ENCODE measurements around the gene CDH7. TPM values are rescaled to one million over a fixed set of nuclear protein-coding genes. Genes with fewer than 3 reads are reported as not detected.

The CDH7 gene, protein sequence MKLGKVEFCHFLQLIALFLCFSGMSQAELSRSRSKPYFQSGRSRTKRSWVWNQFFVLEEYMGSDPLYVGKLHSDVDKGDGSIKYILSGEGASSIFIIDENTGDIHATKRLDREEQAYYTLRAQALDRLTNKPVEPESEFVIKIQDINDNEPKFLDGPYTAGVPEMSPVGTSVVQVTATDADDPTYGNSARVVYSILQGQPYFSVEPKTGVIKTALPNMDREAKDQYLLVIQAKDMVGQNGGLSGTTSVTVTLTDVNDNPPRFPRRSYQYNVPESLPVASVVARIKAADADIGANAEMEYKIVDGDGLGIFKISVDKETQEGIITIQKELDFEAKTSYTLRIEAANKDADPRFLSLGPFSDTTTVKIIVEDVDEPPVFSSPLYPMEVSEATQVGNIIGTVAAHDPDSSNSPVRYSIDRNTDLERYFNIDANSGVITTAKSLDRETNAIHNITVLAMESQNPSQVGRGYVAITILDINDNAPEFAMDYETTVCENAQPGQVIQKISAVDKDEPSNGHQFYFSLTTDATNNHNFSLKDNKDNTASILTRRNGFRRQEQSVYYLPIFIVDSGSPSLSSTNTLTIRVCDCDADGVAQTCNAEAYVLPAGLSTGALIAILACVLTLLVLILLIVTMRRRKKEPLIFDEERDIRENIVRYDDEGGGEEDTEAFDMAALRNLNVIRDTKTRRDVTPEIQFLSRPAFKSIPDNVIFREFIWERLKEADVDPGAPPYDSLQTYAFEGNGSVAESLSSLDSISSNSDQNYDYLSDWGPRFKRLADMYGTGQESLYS
- total RNA-seq: under 1 TPM in 1 of 3 donors, not detected in 2; 0.16 TPM

DNA sequence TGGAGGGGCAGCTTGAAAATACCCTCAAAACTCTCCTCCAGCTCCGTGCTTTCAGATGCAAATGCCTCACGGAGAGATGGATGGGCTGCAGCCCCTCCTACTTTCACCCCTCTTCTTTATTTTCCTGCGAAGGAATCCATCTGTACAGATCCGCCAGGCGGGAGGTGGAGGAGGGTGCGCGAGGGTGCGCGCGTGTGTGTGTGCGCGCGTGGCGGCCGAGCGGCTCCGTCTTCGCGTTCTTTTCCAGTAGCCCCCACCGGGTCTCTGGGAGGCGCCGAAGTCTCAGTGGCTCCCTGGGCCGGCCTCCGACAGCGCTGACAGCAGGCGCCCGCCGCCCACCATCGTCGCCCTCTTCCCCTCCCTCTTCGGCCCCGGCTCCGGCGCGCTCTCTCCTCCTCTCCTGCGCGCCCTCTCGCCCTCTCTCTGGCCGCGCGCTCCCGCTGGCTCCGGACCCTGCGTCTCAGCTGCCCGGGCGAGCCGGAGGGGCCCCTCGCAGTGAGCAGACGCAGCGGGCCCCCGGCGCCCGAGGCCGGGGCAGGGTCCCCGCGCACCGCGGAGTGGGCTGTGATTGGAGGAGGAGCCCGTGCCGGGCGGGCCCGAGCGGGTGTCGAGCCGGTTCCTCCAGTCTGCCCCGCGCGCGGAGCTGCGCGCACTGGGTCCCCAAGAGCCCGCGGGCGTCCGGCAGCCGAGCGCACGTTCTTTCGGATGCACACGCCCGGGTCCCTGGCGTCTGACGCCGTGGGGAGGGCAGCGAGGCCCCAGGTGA lies at the start of gene CDH7:
Gene CDH7, plus strand, starts transcription at position 624 of the 766 bp plus-strand sequence. CDS start 11,831 bp downstream, outside the sequence.
- Histone ChIP-seq H3K4me3 (peak within 1 kb of the TSS; percentile 23 to 67 (median 55)), H3K9me3 (no peaks in the 10 kb centered on the region), H3K27me3 (peaks cover 0 to 24% of the 10 kb centered on the region in 2 donors), H3K36me3 (no peaks in the 10 kb centered on the region), H3K27ac (no peak within 1 kb of the TSS), H3K4me1 (no peaks in the 10 kb centered on the region)
- DNase-seq (ENCODE audit: low spot score in 2 of 2): no peak
- intact Hi-C loops (cut with DNase I; ENCODE audit: low total_unique reads): no loop called here
- TF ChIP-seq, protein P1, sequence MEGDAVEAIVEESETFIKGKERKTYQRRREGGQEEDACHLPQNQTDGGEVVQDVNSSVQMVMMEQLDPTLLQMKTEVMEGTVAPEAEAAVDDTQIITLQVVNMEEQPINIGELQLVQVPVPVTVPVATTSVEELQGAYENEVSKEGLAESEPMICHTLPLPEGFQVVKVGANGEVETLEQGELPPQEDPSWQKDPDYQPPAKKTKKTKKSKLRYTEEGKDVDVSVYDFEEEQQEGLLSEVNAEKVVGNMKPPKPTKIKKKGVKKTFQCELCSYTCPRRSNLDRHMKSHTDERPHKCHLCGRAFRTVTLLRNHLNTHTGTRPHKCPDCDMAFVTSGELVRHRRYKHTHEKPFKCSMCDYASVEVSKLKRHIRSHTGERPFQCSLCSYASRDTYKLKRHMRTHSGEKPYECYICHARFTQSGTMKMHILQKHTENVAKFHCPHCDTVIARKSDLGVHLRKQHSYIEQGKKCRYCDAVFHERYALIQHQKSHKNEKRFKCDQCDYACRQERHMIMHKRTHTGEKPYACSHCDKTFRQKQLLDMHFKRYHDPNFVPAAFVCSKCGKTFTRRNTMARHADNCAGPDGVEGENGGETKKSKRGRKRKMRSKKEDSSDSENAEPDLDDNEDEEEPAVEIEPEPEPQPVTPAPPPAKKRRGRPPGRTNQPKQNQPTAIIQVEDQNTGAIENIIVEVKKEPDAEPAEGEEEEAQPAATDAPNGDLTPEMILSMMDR (IDR thresholded peaks at IDR 0.05): no peak
- TF ChIP-seq POLR2A (IDR thresholded peaks at IDR 0.05) (no peak), POLR2AphosphoS5 (IDR thresholded peaks at IDR 0.05) (no peak)

DNA sequence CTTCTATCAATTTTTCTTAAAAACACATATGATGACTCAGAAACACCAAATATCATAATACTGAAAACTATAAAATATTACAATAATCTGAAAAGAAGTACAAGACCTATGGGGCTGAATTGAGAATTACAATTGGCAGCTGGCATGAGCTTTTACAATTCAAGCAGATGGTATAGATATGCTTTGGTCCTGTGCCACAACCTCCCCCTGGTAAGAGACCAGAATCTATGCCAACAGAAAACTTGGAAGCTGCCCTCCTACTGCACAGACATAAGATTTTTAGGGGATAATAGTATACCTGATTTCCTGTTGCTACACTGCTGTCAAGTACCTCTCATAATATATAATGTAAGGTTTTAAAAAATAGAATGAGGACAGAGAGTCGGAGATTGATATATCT lies 46.8 kb upstream of the CDH7 start:
- no peak for DNase-seq (ENCODE audit: low spot score in 2 of 2)
- Histone ChIP-seq H3K9me3 (no peaks in the 10 kb centered on the region), H3K36me3 (no peaks in the 10 kb centered on the region), H3K4me1 (no peaks in the 10 kb centered on the region), H3K4me3 (no peak overlapping the region), H3K27me3 (no peaks in the 10 kb centered on the region), H3K27ac (no peak overlapping the region)
- TF ChIP-seq, protein P1 (IDR thresholded peaks at IDR 0.05): no peak
- TF ChIP-seq POLR2A (IDR thresholded peaks at IDR 0.05) (no peak), POLR2AphosphoS5 (IDR thresholded peaks at IDR 0.05) (no peak)
- intact Hi-C loops (cut with DNase I; ENCODE audit: low total_unique reads): no loop called here

DNA sequence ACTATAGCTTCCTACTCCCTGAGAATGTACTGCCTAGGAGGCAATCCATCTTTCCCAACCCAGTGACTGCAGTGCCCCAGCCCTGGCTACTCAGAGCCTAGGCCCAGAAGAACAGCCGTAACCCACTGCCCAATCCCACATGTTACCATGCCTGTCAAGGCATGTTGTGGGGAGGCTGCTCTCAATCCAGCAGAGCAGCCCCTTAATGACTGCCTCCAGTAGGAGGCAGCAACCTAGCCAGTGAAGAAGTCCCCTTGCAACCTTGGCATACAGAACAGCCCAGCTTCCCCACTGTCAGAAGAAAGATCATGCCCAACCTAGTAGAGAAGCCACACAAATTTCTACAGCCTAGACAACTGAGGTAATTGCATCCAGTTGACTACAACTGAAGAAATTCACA lies 44.2 kb upstream of the CDH7 start:
- Histone ChIP-seq H3K9me3 (no peaks in the 10 kb centered on the region), H3K4me1 (no peaks in the 10 kb centered on the region), H3K4me3 (no peak overlapping the region), H3K27me3 (no peaks in the 10 kb centered on the region), H3K36me3 (no peaks in the 10 kb centered on the region), H3K27ac (no peak overlapping the region)
- no peak for DNase-seq (ENCODE audit: low spot score in 2 of 2)
- intact Hi-C loops (cut with DNase I; ENCODE audit: low total_unique reads): no loop called here
- TF ChIP-seq, protein P1 (IDR thresholded peaks at IDR 0.05): no peak
- TF ChIP-seq POLR2AphosphoS5 (IDR thresholded peaks at IDR 0.05) (no peak), POLR2A (IDR thresholded peaks at IDR 0.05) (no peak)

GRCh38 chr18:65711493-65711892 lies 39.3 kb upstream of the CDH7 start:
- no peaks in the 10 kb centered on the region for H3K36me3 ChIP-seq
- DNase-seq (ENCODE audit: low spot score in 2 of 2): no peak

More at GRCh38 chr18:65711493-65711892, 39.3 kb upstream of the CDH7 start:
- TF ChIP-seq, protein P1 (IDR thresholded peaks at IDR 0.05): no peak
- TF ChIP-seq POLR2A (IDR thresholded peaks at IDR 0.05) (no peak), POLR2AphosphoS5 (IDR thresholded peaks at IDR 0.05) (no peak)
- intact Hi-C loops (cut with DNase I; ENCODE audit: low total_unique reads): no loop called here
- Histone ChIP-seq H3K9me3 (no peaks in the 10 kb centered on the region), H3K27ac (no peak overlapping the region), H3K27me3 (no peaks in the 10 kb centered on the region), H3K4me1 (no peaks in the 10 kb centered on the region), H3K4me3 (no peak overlapping the region)
